NCI-H82 treated with DMSO at 0.1 percent for 48 hours (cell line): ENCODE measurements around the gene EVI2A.
"Not testable (repeated sequence)": the region's sequence is repeated elsewhere in the genome, so short reads cannot be mapped to it uniquely, and the experiment has no call there.

Source experiments
- DNase-seq: peaks from one replicate; lab custom pipeline; 2025; ENCODE audit not compliant: unreplicated experiment; lab: John Stamatoyannopoulos, UW

EVI2A gene, protein sequence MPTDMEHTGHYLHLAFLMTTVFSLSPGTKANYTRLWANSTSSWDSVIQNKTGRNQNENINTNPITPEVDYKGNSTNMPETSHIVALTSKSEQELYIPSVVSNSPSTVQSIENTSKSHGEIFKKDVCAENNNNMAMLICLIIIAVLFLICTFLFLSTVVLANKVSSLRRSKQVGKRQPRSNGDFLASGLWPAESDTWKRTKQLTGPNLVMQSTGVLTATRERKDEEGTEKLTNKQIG

DNA sequence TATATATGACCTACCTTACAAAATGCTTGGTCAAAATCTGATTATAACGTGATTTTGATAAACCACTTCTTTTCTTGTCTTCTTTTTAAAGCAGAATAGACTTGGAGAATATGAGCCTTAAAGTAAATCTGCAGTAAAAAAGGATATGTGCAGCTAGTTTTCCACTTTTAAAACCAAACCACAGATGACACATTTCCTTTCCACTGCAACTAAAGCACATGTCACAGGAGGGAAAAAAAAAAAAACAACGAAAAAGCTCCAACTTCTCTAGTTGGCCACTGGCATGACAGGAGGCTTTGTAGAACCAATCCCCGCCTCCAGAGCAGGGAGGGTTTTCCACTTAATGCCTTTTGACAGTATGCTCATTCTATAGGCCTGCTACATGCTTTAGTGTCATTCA lies at the start of gene EVI2A:
EVI2A (minus strand) TSS at position 142 of the 400 bp plus-strand sequence. CDS start 2,609 bp downstream, outside the sequence.
- no peak for DNase-seq

DNA sequence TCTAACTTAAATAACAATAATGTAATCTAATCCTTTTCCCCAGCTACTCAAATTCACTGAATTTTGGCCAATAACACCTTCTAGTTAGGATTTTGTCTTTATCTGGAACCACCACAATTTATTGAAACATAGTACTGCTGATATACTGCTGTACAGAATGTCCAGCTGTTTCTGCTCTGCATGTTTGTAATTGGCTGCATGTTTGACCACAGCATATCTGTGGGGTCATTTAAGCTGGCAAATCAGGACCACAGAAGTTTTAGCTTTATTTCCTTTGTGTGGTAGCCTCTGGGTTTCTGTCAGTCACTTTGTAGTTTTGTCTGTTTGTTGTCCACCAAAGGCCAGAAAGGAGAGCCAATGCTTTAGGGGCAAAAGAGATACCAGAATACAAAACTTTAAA lies 47.8 kb upstream of the EVI2A start:
- DNase-seq = no peak

DNA sequence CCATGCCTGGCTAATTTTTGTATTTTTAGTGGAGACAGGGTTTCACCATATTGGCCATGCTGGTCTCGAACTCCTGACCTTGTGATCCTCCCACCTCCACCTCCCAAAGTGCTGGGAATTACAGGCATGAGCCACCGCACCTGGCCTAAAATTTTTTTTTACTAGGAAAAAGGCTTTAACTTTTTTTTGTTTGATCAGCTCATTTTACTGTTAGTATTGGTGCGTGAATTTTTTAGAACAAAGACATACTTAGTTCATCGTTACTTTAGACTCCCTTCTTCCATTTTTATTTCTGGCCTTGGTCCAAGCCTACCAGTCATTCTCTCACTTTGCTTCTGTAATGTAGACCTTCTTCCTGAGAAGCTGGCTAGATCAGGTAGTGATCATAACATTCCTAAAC lies 44.7 kb upstream of the EVI2A start:
- DNase-seq = no peak

DNA sequence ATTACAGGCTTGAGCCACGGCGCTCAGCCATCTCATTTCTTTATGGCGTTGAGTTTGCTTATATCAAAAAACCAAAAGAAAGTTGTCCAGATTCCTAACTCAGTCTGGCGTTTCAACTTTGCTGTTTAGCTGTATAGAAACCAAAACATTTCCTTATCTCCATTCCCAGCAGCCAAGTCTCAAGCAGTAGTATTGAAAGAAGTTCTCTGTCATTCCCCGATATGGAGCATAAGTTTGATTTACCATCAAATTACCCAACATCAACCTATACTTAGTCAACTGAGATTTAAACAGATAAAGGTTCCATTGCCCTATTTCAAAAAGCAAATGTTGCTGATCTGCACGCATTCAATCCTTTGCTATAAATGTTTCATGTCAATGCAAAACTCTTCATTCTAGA lies 42.6 kb upstream of the EVI2A start:
- DNase-seq = no peak

DNA sequence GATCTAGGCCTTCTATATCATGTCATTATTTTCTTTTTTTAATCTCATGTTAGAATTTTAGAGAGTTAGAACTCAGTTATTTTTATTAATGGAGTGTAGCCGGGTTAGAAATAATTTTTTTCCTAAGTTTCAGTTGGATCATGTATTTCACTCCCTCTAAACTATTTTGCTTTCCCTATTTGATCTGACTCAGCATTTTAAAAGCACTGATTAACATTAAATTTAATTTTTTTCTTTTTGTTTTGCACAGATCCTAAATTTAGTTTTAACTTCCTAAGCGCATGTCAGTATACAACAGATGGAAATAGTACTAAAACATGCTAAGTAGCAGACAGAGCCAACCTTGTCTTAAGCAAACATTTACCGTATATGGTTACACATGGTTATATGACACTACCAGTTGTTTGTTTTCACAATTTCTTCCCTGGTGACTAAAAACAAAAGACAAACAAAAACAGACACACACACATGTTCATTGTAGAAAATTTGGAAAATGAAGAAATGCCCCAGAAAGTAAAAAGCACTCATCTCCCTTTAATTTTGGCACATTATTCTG lies 36.5 kb upstream of the EVI2A start:
- DNase-seq = no peak

DNA sequence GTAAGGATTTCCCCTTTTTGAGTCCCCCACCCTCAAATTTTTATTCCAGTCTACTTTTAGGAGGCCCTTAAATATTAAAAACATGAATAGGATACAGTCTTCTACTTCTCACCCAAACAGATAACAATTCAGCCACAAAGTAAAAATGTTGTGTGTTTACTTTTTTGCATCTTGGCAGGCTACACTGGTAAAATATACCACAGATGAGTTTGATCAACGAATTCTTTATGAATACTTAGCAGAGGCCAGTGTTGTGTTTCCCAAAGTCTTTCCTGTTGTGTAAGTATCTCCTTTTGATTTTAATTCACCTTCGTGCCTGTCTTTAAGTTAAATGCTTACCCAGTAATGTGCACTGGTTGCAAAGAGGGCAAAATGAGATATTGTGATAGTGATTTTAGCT lies 35.7 kb upstream of the EVI2A start:
- no peak for DNase-seq

DNA sequence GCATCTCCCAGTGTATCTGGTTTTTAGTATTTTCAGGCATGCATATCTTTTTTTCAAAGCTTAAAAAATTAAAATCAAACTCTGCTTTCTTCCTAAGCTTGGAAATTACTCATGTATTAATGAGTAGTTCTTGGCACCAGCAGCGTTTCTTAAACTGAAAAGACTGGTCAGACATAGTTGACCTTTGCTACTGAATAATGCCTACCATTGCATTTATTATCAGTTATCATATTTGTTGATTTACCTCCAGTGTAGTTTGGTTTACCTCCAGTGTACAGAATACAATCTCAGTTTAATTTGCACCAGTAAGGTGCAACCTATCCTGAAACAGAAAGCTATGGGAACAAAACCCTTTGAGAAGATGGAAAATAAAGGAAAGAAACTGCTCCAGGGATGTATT lies 34.5 kb upstream of the EVI2A start:
- no peak for DNase-seq

DNA sequence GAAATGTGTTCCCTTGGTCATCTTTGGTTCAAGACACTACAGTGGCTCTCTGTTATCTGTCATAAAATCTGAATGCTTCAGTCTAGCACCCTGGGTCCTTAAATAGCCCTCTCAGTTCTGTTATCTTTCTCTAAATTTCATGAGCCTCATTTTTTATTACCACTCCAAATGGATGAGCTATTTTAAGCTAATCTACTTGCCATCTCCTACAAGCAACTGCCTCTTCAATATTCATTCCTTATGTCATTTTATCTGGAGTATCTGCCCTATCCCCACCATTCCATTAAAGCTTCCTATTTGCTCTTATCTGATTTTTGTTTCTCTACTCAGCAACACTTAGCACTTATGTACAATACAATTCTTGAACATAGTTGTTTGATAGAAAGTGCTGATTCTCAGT lies 28.0 kb upstream of the EVI2A start:
- no peak for DNase-seq

DNA sequence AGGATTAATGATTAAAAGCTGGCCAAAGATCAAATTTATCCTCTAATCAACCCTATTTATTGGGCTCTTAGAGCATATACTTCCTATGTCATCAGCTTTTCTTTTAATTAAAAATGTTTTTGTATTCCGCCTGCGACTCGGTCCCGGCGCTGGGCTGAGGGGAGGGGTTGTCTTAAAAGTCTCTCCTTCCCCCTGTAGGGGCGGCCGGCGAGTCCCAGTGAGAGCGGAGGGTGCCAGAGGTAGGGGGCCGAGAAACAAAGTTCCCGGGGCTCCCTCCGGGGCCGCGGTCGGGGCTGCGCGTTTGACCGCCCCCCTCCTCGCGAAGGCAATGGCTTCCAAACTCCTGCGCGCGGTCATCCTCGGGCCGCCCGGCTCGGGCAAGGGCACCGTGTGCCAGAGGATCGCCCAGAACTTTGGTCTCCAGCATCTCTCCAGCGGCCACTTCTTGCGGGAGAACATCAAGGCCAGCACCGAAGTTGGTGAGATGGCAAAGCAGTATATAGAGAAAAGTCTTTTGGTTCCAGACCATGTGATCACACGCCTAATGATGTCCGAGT lies 23.8 kb upstream of the EVI2A start:
- not testable (repeated sequence) for DNase-seq

DNA sequence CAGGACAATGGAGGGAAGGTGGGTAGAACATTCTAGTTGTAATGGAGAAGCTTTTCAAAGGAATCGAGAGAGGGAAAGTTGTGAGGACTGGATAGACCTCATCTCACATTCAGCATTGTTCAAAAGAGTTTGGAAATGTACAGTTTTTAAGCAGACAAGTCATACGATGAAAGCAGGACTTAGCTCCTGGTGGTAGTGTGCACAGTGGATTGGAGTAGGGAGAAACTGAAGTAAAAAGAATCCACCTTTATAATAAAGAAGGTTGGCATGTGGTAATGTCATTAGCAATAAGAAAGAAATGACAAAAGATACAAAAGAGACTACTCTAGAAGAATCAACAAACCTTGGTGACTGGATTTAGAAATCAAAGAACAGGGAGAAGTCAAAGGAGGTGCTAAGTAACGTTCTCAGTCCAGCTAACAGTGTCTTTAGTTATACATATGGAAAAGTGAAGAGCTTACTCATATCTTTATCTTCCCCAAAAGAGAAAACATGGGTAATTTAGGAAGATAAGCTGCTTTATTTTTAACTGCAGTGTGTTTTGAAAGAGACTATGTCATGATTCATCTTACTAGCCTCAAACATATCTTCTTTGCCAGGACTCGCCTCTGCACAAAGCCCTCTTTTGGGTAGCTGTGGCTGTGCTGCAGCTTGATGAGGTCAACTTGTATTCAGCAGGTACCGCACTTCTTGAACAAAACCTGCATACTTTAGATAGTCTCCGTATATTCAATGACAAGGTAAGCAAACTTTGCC lies 18.7 kb upstream of the EVI2A start:
- no peak for DNase-seq

DNA sequence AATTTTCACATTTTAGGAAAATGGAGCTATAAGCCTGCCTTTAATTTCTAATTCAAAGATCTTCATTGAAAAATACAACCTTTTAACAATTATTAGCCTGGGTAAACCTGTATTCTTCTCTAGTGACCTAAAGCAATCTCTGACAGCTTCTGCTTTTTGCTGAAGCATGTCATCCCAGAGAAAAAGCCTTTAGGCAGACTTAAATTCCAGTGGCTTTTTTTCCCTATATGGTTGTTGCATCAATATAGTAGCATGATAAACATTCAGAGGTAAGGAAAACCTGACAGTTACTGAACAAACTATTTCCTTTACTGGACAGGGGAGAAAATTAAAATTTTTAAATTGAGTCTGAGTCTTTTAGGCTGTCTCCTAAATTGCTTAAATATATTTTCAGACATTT lies 7.8 kb upstream of the EVI2A start:
- no peak for DNase-seq

DNA sequence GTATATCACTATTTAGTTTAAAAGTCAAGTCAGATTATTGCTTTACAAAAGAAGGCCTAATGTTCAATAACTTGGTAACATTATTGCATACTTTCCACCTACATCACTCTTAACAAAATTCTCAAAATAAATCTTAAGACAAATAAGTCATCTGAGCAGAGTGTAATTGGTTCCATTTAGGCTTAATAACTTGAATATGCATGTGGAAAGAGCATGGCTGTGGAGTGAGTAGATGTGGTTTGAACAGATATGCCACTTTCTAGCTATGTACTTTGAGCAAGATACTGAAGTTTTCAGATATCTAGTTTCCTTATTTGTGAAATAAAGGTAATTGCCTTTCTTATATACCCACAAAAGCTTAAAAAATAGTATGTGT lies 6.7 kb upstream of the EVI2A start:
- no peak for DNase-seq

DNA sequence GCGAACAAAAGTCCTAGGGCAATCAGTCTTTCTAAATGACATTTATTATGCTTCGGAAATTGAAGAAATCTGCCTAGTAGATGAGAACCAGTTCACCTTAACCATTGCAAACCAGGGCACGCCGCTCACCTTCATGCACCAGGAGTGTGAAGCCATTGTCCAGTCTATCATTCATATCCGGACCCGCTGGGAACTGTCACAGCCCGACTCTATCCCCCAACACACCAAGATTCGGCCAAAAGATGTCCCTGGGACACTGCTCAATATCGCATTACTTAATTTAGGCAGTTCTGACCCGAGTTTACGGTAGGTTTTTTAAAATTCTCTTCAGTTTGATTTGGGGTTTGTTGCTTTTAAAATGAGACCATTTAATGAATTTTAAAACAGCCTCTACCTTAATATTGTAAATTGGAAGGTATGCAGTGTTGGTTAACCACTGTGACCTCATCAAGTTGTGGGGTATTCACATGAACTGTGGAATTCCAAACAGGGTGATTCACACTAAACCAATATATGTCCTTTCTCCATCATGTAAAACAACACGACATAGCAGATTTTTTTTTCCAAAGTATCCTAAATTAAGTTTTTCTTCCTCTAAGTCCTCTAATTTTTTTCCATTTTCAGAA lies 6.2 kb upstream of the EVI2A start:
- DNase-seq = no peak

DNA sequence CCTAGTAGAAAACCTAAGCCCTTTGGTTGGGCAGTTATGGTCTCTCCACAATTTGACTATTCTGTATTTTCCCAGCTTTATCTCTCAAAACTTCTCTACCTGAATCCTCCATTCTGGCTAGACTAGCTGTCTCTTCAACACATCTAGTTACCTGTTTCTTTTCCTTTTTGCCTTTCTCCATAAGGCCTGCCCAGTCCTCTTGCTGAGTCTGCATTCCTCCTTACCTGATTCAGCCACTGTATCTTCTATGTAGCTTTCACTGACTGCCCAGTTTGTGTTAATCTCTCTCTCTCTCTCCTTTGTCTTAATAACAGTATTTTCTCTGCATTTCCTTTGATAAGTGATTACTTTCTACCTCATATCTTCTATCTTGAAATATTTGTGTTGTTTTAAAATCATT lies 2.1 kb upstream of the EVI2A start:
- DNase-seq = no peak

DNA sequence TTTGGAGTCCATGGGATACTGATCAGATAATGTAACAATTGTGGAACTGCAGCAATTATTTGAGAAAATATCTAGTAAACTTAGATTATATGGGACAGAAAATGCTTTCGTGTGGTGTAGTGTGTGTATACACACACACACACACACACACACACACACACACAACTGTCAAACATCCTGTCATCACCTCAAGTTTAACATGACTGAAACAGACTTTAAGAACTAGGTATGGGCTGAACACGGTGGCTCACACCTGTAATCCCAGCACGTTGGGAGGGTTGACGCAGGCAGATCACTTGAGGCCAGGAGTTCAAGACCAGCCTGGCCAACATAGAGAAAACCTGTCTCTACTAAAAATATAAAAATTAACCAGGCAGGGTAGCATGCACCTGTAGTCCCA lies 544 bp upstream of the EVI2A start:
- no peak for DNase-seq

DNA sequence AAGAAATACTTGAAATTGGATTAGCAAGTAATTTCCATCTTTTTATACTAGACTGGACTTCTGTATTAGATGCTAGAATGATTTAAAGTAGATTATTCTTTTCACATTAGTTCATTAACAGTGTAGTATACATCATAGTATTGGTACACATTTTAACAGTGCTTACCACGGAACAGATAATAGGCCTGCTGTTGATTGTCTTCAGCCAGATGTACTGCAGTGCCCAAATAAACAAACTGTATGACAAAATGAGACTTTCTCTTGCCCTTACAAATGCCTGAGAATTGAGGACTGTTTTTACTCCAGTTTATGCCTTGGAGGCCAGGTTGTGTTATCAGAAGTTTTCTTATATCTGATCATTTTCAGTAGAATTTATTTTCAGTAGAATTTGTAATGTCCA lies 631 bp downstream of the EVI2A start:
- DNase-seq = no peak

DNA sequence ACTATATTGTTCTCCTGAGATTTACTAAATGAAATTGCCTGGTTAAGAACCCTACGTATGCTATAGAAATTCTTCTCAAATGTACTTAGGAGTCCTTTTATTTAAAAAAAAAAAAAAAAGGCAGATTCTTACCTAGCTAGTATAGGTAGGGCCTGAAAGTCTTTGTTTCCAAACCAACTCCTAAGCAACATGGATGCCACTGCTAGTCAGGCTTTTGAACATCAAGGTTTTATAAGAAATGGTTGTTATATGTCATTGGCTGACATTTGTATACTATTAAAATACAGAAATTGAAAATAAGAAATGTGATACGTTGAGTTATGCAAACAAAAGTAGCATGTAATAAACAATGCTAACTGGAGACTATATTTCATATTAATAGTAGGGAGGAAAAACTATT lies 1.2 kb downstream of the EVI2A start:
- DNase-seq = no peak

DNA sequence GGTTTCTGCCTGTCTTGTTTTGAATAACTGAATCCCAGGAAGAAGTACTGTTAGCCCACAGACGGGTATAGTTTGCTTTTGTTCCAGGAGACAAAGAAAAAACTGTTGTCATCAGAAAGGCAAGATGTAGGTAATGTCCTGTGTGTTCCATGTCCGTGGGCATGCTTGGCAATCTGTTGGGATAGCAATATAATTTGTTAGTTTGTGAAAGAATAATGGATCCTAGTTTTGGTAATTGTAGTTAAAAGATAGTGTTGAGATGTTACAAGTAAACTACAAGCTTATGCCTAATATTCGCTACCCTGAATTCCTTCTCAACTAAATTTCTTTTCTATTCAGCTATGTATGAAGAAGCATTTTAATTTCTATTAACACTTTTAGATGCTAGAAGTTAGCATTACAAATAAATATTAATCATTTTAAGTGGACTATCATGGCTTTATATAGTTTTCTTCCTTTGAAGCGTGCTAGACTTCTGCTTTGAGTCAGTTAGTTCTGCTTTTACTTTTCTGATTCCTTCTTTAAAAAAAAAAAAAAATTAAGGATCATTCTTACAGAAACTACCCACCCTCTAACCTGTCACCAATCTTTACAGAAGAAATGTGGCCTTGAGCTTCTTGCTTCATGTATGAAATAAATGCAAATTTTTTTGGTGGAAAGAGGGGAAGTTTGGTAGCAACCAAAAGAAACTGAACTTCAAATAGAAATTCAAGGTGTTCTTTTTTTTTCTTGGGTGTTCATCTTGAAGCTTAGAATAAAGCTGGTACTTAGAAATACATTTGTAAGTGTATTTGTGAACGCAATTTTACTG lies 2.4 kb downstream of the EVI2A start:
- no peak for DNase-seq

DNA sequence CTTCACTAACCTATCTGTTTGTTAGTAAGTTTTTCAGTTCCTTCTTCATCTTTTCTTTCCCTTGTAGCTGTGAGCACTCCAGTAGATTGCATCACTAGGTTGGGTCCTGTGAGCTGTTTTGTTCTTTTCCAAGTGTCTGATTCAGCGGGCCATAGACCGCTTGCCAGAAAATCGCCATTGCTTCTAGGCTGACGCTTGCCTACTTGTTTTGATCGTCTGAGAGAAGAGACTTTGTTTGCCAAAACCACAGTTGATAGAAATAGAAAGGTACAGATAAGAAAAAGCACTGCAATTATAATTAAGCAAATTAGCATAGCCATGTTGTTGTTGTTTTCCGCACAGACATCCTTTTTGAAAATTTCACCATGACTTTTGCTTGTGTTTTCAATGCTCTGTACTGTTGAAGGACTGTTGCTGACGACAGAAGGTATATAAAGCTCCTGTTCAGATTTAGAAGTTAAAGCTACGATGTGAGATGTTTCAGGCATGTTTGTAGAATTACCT lies 3.1 kb downstream of the EVI2A start:
- no peak for DNase-seq

DNA sequence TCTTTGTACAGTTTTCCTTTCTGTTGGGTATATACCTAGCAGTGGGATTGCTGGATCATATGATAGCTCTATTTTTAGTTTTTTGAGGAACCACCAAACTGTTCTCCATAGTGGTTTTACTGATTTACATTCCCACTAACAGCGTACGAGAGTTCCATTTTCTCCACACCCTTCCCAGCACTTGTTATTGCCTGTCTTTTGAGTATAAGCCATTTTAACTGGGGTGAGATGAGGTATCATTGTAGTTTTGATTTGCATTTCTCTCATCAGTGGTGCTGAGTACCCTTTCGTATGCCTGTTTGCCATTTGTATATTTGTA lies 6.7 kb downstream of the EVI2A start:
- no peak for DNase-seq
